ENCODE results near the gene NCK2.

GRCh38 chr2:105803337-105803736 lies 58.6 kb downstream of the NCK2 start:
- no peak for TF ChIP-seq CTCF (IDR thresholded peaks at IDR 0.05)
- TF ChIP-seq POLR2A (IDR thresholded peaks at IDR 0.05) = no peak

All from esophagus squamous epithelium (tissue), 4 donors.